Hepatic stellate cell (primary cell): ENCODE results near the gene PTPRN2.

Experiments
- DNase-seq: peaks from one replicate; pipeline ENCODE4 v3.0.0; 2011; ENCODE audit warnings: low spot score

Gene PTPRN2

GRCh38 chr7:157864911-157865310, 722.7 kb downstream of the PTPRN2 start:
- DNase-seq: no peak

GRCh38 chr7:157863906-157864810, 723.5 kb downstream of the PTPRN2 start:
- no peak for DNase-seq

- no peak for DNase-seq
These were observed 724.4 kb downstream of the PTPRN2 start for GRCh38 chr7:157863176-157863575.

- no peak for DNase-seq
These were observed 724.9 kb downstream of the PTPRN2 start for GRCh38 chr7:157862731-157863130.

- no peak for DNase-seq
These were observed 726.1 kb downstream of the PTPRN2 start for GRCh38 chr7:157861551-157861950.

- no peak for DNase-seq
These were observed 726.6 kb downstream of the PTPRN2 start for GRCh38 chr7:157861031-157861491.

GRCh38 chr7:157860406-157860805, 727.2 kb downstream of the PTPRN2 start:
- no peak for DNase-seq

GRCh38 chr7:157859915-157860314, 727.7 kb downstream of the PTPRN2 start:
- DNase-seq: no peak

- no peak for DNase-seq
These were observed 730.0 kb downstream of the PTPRN2 start for GRCh38 chr7:157857578-157858075.

GRCh38 chr7:157856873-157857577, 730.6 kb downstream of the PTPRN2 start:
- no peak for DNase-seq

GRCh38 chr7:157855452-157856213, 732.0 kb downstream of the PTPRN2 start:
- no peak for DNase-seq

- no peak for DNase-seq
These were observed 732.6 kb downstream of the PTPRN2 start for GRCh38 chr7:157855016-157855415.

GRCh38 chr7:157854066-157854891, 733.3 kb downstream of the PTPRN2 start:
- no peak for DNase-seq

- DNase-seq: no peak
These were observed 733.9 kb downstream of the PTPRN2 start for GRCh38 chr7:157853789-157854065.

GRCh38 chr7:157853076-157853788, 734.4 kb downstream of the PTPRN2 start:
- DNase-seq: no peak

GRCh38 chr7:157851501-157852067, 736.0 kb downstream of the PTPRN2 start:
- no peak for DNase-seq

GRCh38 chr7:157850481-157851444, 736.9 kb downstream of the PTPRN2 start:
- no peak for DNase-seq

- DNase-seq: no peak
These were observed 737.9 kb downstream of the PTPRN2 start for GRCh38 chr7:157849726-157850125.

GRCh38 chr7:157849341-157849596, 738.4 kb downstream of the PTPRN2 start:
- no peak for DNase-seq
